WI38 (cell line): ENCODE results near the gene DNAJA4.
"Not testable (repeated sequence)": the region's sequence is repeated elsewhere in the genome, so short reads cannot be mapped to it uniquely, and the experiment has no call there.

Experiments
- H3K4me3 ChIP-seq: 2 replicates; pipeline ENCODE4 v1.5.1; 2011; ENCODE audit warnings: low read depth, mild to moderate bottlenecking, control low read depth, low read length
- CTCF ChIP-seq: IDR thresholded peaks from 2 replicates; pipeline ENCODE4 v1.5.1; 2012; ENCODE audit warnings: low read depth, mild to moderate bottlenecking, control low read depth, low read length

Gene DNAJA4

GRCh38 chr15:78244101-78244500, 20.3 kb upstream of the DNAJA4 start:
- no peak overlapping the region for H3K4me3 ChIP-seq
- TF ChIP-seq CTCF: no peak

GRCh38 chr15:78244893-78245292, 19.5 kb upstream of the DNAJA4 start:
- TF ChIP-seq CTCF: no peak
- no peak overlapping the region for H3K4me3 ChIP-seq

- H3K4me3 ChIP-seq: not testable (repeated sequence)
These were observed 19.0 kb upstream of the DNAJA4 start for GRCh38 chr15:78245392-78245791.

- H3K4me3 ChIP-seq: not testable (repeated sequence)
These were observed 18.3 kb upstream of the DNAJA4 start for GRCh38 chr15:78245976-78246620.

DNA sequence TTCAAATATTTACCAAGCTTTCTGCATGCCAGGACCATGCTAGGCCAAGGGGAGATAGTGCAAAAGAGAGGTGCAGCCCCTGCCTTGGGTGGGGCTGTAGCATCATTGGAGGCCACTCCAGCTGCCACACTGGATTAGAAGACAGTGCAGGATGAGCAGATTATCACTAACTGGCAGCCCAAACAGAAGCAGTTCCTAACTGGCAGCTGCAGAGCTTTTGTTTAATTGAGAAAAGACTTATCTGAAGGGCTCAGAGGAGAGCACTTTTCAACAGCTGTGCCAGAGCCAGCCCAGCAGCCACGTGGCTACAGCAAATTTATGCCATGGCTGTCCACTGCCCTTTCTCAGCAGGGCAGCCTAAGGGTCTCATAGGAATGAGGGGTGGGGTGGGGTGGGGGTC, 16.5 kb upstream of the DNAJA4 start:
- H3K4me3 ChIP-seq: no peak overlapping the region
- TF ChIP-seq CTCF: no peak

DNA sequence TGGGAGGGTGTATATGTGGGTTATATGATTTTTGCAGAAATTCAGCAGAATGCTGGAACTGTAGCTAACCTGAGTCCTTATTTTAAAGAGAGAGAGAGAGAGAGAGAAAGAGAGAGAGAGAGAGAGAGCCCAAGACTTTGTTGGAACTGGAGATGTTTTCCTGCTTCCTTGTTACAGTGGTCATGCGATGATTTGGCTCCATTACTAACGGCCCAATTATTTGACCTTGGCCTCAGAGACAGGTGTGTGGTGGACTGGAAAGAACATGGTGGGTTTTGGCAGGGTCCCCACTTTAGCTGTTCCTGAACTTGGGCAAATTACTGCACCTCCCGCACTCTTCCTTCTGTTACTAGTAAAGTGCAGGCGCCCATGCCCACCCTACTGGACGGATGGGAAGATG, 15.2 kb upstream of the DNAJA4 start:
- TF ChIP-seq CTCF: no peak
- no peak overlapping the region for H3K4me3 ChIP-seq

DNA sequence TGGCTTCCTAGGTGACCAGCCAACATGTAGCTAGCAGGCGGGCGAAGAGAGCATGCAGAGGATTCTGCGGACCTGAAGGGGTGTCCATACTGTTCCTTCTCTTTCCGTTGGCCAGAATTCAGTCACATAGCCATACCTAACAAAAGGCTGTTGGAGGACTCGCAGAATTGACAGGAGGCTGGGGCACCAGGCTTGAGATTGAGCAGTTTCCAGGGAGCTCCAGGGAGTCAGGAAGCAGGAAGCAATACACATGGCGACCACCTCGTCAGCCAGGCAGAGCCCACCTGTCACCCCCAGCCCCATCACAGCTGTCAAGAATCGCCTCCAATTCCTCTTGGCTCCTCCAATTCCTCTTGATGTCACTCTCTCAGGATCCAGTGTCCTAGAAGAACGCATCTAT, 13.2 kb upstream of the DNAJA4 start:
- H3K4me3 ChIP-seq: no peak overlapping the region

GRCh38 chr15:78255421-78256043, 8.8 kb upstream of the DNAJA4 start:
- no peak overlapping the region for H3K4me3 ChIP-seq
- no peak for TF ChIP-seq CTCF

More for the DNA sequence above, 13.2 kb upstream of the DNAJA4 start:
- TF ChIP-seq CTCF: no peak
